K562 (cell line): ENCODE measurements around the gene ZCCHC3. TPM values are rescaled to one million over a fixed set of nuclear protein-coding genes. Genes with fewer than 3 reads are reported as not detected.
A peak's percentile ranks its signal among the peaks of the same experiment; 100 is the strongest.

ENCODE experiments used
- BRD9 ChIP-seq: fragments of 450-650 bp; IDR thresholded peaks from 2 replicates; pipeline ENCODE4 v1.6.1; 2018; ENCODE audit warnings: low read depth; ENCODE audit not compliant: partially characterized antibody
- CREB1 ChIP-seq, 2 experiments: sonication (generic) in 1 of 2; formaldehyde crosslinking in 1 of 2; IDR thresholded peaks; 2 replicates each; pipeline versions ENCODE4 v1.6.1 to v1.8.0; 2012 to 2022; ENCODE audit warnings: inconsistent platforms in 1 of 2, mild to moderate bottlenecking in 1 of 2, missing genetic modification reagents in 1 of 2, moderate library complexity in 1 of 2
- CUX1 ChIP-seq: fragments of 200-800 bp; sonication (Bioruptor generic); IDR thresholded peaks from 2 replicates; pipeline ENCODE4 v1.6.1; 2016; ENCODE audit warnings: missing genetic modification characterization, missing compliant biosample characterization
- ELF2 ChIP-seq: fragments of 250-450 bp; sonication (Bioruptor Pico); IDR thresholded peaks from 2 replicates; pipeline ENCODE4 v1.5.0; 2021; ENCODE audit warnings: mild to moderate bottlenecking
- ERF ChIP-seq: fragments of 450-650 bp; formaldehyde crosslinking; IDR thresholded peaks from 2 replicates; pipeline ENCODE4 v1.4.0; 2020; ENCODE audit warnings: mild to moderate bottlenecking, mixed read lengths
- GABPB2 ChIP-seq: fragments of 250-450 bp; sonication (Bioruptor Pico); conservative IDR thresholded peaks from 2 replicates; pipeline ENCODE4 v1.5.1; 2021; ENCODE audit warnings: mild to moderate bottlenecking
- HCFC1 ChIP-seq: IDR thresholded peaks from 2 replicates; pipeline ENCODE4 v1.6.1; 2012; ENCODE audit warnings: low read depth, low read length, improper control_type of control experiment
- HDAC8 ChIP-seq: fragments of 450-650 bp; IDR thresholded peaks from 2 replicates; pipeline ENCODE4 v1.6.1; 2016; ENCODE audit warnings: mild to moderate bottlenecking, missing genetic modification characterization, moderate library complexity, missing compliant biosample characterization
- KDM2B ChIP-seq: fragments of 250-450 bp; sonication (Bioruptor Pico); IDR thresholded peaks from 2 replicates; pipeline ENCODE4 v1.8.0; 2021; ENCODE audit warnings: mild to moderate bottlenecking, moderate library complexity
- NFXL1 ChIP-seq: fragments of 450-650 bp; formaldehyde crosslinking; IDR thresholded peaks from 2 replicates; pipeline ENCODE4 v1.4.0; 2021; ENCODE audit warnings: mild to moderate bottlenecking
- NR2C1 ChIP-seq, 2 experiments: fragments of 450-650 bp; IDR thresholded peaks; 2 replicates each; pipeline ENCODE4 v1.6.1; 2017; ENCODE audit warnings: mild to moderate bottlenecking in 2 of 2, antibody characterized with exemption in 1 of 2, inconsistent platforms in 1 of 2, missing compliant biosample characterization in 1 of 2, missing genetic modification characterization in 1 of 2
- PRPF4 ChIP-seq: fragments of 200-400 bp; formaldehyde crosslinking; IDR thresholded peaks from one replicate; pipeline ENCODE4 v1.6.1; 2017; ENCODE audit warnings: low read length, low read depth, mild to moderate bottlenecking; ENCODE audit not compliant: insufficient read depth, poor library complexity, severe bottlenecking
- RFX5 ChIP-seq: IDR thresholded peaks from 2 replicates; pipeline ENCODE4 v1.6.1; 2011; ENCODE audit warnings: low read depth, mild to moderate bottlenecking, improper control_type of control experiment, low read length
- U2AF1 ChIP-seq: fragments of 200-400 bp; formaldehyde crosslinking; optimal IDR thresholded peaks from 2 replicates; pipeline ENCODE3; 2017; ENCODE audit warnings: mild to moderate bottlenecking, low read depth, low read length, moderate library complexity
- ZFP30 ChIP-seq: fragments of 250-450 bp; sonication (Bioruptor Pico); IDR thresholded peaks from 2 replicates; pipeline ENCODE4 v1.8.0; 2022; ENCODE audit warnings: moderate library complexity, mild to moderate bottlenecking, inconsistent platforms, borderline replicate concordance
- ZNF146 ChIP-seq: IDR thresholded peaks from one replicate; pipeline ENCODE4 v1.6.1; 2018; ENCODE audit warnings: missing compliant biosample characterization; ENCODE audit not compliant: unreplicated experiment
- ZNF274 ChIP-seq: IDR thresholded peaks from 2 replicates; pipeline ENCODE4 v1.6.1; 2011; ENCODE audit warnings: low read depth, mild to moderate bottlenecking, low read length, moderate library complexity, borderline replicate concordance
- polyA plus RNA-seq, 8 experiments: library from polyadenylated mRNA; depleted of rRNA in 4 of 8; stranded (reverse) in 5 of 8; unstranded in 3 of 8; fragments of >200 nt; fragmentation: Nextera tagmentation in 2 of 8; fragmentation: Illumina TruSeq in 1 of 8; extraction: Ambion mirVana in 2 of 8; extraction: Trizol in 1 of 8; gene quantifications; 2 replicates each; pipeline versions ENCODE4 v1.2.1 to v1.2.3, GENCODE V29; 2011 to 2014; ENCODE audit warnings: inconsistent platforms in 1 of 8, missing spikeins in 1 of 8
- total RNA-seq, 7 experiments: library from RNA; depleted of rRNA in 6 of 7; stranded (reverse); fragments of >200 nt in 6 of 7; fragmentation: Illumina TruSeq in 2 of 7; extraction: Trizol in 2 of 7; gene quantifications; 2 replicates each; pipeline versions ENCODE4 v1.2.1 to v1.2.3, GENCODE V29; 2011 to 2021; ENCODE audit warnings: low replicate concordance in 1 of 7
- TF ChIP-seq, protein P1 (sequence below): fragments of 200-800 bp; sonication (Bioruptor generic); IDR thresholded peaks from 2 replicates; pipeline ENCODE4 v1.6.1; 2017; ENCODE audit warnings: missing genetic modification characterization, missing compliant biosample characterization
- TF ChIP-seq, protein P2 (sequence below): sonication (generic); formaldehyde crosslinking; IDR thresholded peaks from 2 replicates; pipeline ENCODE4 v1.9.0; 2022; ENCODE audit warnings: mild to moderate bottlenecking, missing genetic modification reagents

ZCCHC3 gene
- total and polyA plus RNA-seq, 9 of the 15 experiments (the other 6 are each of a cell fraction or from before 2014, with no cell fraction given) = 2.8 to 23.3 (median 16.5) TPM

GRCh38 chr20:266596-267562, 30.5 kb upstream of the ZCCHC3 start (continued):
- TF ChIP-seq, protein P1, sequence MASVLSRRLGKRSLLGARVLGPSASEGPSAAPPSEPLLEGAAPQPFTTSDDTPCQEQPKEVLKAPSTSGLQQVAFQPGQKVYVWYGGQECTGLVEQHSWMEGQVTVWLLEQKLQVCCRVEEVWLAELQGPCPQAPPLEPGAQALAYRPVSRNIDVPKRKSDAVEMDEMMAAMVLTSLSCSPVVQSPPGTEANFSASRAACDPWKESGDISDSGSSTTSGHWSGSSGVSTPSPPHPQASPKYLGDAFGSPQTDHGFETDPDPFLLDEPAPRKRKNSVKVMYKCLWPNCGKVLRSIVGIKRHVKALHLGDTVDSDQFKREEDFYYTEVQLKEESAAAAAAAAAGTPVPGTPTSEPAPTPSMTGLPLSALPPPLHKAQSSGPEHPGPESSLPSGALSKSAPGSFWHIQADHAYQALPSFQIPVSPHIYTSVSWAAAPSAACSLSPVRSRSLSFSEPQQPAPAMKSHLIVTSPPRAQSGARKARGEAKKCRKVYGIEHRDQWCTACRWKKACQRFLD = peak; percentile 88
- TF ChIP-seq GABPB2 (CRISPR knock-in tag) (no peak), ZNF146 (CRISPR knock-in tag) (no peak), U2AF1 (no peak), CUX1 (CRISPR knock-in tag) (no peak), NR2C1 (IDR thresholded peaks at IDR 0.05) (peak; percentile 52; the same call in 1 of the 2 replicates), NR2C1 (tag; IDR thresholded peaks at IDR 0.05) (peak; percentile 59; the same call in 1 of the 2 replicates), CREB1 (IDR thresholded peaks at IDR 0.05) (peak; percentile 34; the same call in 1 of the 2 replicates), CREB1 (CRISPR knock-in tag; IDR thresholded peaks at IDR 0.05) (peak; percentile 73; the same call in 1 of the 2 replicates), NFXL1 (CRISPR knock-in tag) (no peak), HDAC8 (tag) (peak; percentile 91; the same call in 1 of the 2 replicates), PRPF4 (no peak), KDM2B (CRISPR knock-in tag) (no peak), ELF2 (CRISPR knock-in tag) (no peak), ZFP30 (CRISPR knock-in tag) (no peak), ZNF274 (no peak), RFX5 (no peak), ERF (CRISPR knock-in tag) (no peak), HCFC1 (peak; percentile 43), BRD9 (peak; percentile 60)
- TF ChIP-seq, protein P2, sequence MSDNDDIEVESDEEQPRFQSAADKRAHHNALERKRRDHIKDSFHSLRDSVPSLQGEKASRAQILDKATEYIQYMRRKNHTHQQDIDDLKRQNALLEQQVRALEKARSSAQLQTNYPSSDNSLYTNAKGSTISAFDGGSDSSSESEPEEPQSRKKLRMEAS (CRISPR knock-in tag) = peak; percentile 96
